ENCODE results near the gene FBN1.

DNA sequence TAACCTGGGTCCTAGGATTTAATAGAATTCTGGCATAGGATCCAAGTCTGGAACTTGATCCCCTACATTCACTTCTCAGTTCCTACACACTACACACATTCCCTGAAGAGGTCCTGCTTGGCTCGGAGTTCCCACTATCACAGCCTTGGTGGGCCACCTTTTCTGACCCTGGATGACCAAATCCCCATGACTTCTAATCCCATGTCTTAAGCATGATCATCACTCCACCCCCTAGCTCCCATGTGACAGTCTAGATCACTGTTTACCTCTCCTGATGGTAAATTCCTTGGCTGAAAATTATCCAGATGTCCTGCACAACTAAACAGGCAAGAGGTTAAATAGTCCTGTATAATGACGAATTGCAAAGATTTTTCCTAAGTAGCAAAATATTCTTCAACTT, 274.0 kb downstream of the FBN1 start:
- TF ChIP-seq, protein P1, sequence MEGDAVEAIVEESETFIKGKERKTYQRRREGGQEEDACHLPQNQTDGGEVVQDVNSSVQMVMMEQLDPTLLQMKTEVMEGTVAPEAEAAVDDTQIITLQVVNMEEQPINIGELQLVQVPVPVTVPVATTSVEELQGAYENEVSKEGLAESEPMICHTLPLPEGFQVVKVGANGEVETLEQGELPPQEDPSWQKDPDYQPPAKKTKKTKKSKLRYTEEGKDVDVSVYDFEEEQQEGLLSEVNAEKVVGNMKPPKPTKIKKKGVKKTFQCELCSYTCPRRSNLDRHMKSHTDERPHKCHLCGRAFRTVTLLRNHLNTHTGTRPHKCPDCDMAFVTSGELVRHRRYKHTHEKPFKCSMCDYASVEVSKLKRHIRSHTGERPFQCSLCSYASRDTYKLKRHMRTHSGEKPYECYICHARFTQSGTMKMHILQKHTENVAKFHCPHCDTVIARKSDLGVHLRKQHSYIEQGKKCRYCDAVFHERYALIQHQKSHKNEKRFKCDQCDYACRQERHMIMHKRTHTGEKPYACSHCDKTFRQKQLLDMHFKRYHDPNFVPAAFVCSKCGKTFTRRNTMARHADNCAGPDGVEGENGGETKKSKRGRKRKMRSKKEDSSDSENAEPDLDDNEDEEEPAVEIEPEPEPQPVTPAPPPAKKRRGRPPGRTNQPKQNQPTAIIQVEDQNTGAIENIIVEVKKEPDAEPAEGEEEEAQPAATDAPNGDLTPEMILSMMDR (conservative IDR thresholded peaks at IDR 0.05): no peak
- no peak for TF ChIP-seq ZFX (IDR thresholded peaks at IDR 0.05)

Measured in C4-2B (cell line).